Measurements from ENCODE around the gene MCRIP2. TPM values are rescaled to one million over a fixed set of nuclear protein-coding genes. Genes with fewer than 3 reads are reported as not detected.

The MCRIP2 gene
- total and polyA plus RNA-seq, 9 of the 15 experiments (the other 6 are each of a cell fraction or from before 2014, with no cell fraction given), result 0.80 to 120 (median 35.2) TPM

GRCh38 chr16:634996-635395, 6.6 kb upstream of the MCRIP2 start (continued):
- no peak for TF ChIP-seq MNT (conservative IDR thresholded peaks at IDR 0.05)
- TF ChIP-seq CUX1 (CRISPR knock-in tag; IDR thresholded peaks at IDR 0.05), result no peak
- no peak for TF ChIP-seq PHF21A (IDR thresholded peaks at IDR 0.05; ENCODE audit: borderline replicate concordance, low read depth)
